ENCODE data around the gene RNU6-1.

The RNU6-1 gene

DNA sequence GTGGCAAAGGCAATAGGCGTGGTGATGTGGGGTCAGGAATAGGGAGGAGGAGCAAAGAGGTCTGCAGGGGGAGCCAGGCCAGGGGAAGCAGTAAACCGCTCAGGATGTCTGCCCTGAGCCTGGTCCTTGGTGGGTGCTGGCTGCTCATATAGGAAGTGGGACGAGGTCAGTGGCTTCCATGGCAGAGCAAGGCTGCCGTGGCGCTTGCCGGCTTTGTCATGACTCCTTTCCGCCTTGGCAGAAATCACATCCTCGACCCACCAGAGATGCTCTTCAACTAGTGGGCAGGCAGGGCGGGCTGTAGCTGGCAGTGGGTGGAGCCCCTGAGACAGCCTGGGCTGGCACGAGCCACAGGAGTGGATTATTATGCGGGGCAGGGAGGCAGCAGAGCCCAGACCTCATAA, 27.6 kb downstream of the RNU6-1 start:
- H3K27me3 Mint-ChIP-seq (ENCODE audit: low read depth, poor library complexity): peaks cover 50% of the 10 kb centered on the region
- DNase-seq: no peak

GRCh38 chr15:67809866-67810265, 30.0 kb downstream of the RNU6-1 start:
- H3K4me1 Mint-ChIP-seq: peaks cover 50% of the 10 kb centered on the region
- H3K36me3 Mint-ChIP-seq (ENCODE audit: low read depth): peaks cover 18% of the 10 kb centered on the region
- DNase-seq: peak; percentile 29
- no peak for TF ChIP-seq CTCF (IDR thresholded peaks at IDR 0.05)
- peaks cover 32% of the 10 kb centered on the region for H3K27me3 Mint-ChIP-seq (ENCODE audit: low read depth, poor library complexity)
- no peak overlapping the region for H3K27ac Mint-ChIP-seq
- H3K4me3 Mint-ChIP-seq: no peak overlapping the region
- H3K9me3 Mint-ChIP-seq: no peaks in the 10 kb centered on the region

More for the DNA sequence above, 27.6 kb downstream of the RNU6-1 start:
- H3K4me3 Mint-ChIP-seq: no peak overlapping the region
- peaks cover 20% of the 10 kb centered on the region for H3K9me3 Mint-ChIP-seq
- peaks cover 35% of the 10 kb centered on the region for H3K4me1 Mint-ChIP-seq
- H3K36me3 Mint-ChIP-seq (ENCODE audit: low read depth): peaks cover 35% of the 10 kb centered on the region
- no peak overlapping the region for H3K27ac Mint-ChIP-seq
- no peak for TF ChIP-seq CTCF (IDR thresholded peaks at IDR 0.05)

DNA sequence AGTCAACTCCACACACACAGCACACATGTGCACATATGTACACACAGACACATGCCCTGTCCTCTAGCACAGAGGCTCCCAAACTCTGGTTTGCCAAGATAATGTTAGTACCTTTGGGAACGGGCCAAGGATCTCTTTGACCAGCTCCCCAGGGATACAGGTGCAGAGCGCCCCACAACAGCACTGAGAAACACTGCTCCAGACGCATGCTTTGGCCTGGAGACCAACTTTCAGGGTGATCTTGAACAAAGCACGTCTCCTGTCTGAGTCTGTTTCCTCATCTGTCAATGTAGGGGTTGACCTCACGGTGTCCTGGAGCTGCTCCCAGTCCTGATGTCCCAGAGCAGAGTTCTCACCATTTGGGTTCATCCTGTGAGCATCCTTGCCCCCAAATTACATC, 30.4 kb downstream of the RNU6-1 start:
- no peak for DNase-seq
- peaks cover 18% of the 10 kb centered on the region for H3K36me3 Mint-ChIP-seq (ENCODE audit: low read depth)
- no peak for TF ChIP-seq CTCF (IDR thresholded peaks at IDR 0.05)
- peaks cover 54% of the 10 kb centered on the region for H3K4me1 Mint-ChIP-seq
- H3K27ac Mint-ChIP-seq: no peak overlapping the region
- no peak overlapping the region for H3K4me3 Mint-ChIP-seq
- H3K9me3 Mint-ChIP-seq: no peaks in the 10 kb centered on the region
- H3K27me3 Mint-ChIP-seq (ENCODE audit: low read depth, poor library complexity): peaks cover 32% of the 10 kb centered on the region

- peaks cover 60% of the 10 kb centered on the region for H3K4me1 Mint-ChIP-seq
- no peak overlapping the region for H3K27ac Mint-ChIP-seq
- DNase-seq: no peak
- H3K9me3 Mint-ChIP-seq: no peaks in the 10 kb centered on the region
- peaks cover 32% of the 10 kb centered on the region for H3K27me3 Mint-ChIP-seq (ENCODE audit: low read depth, poor library complexity)
- no peak overlapping the region for H3K4me3 Mint-ChIP-seq
- no peak for TF ChIP-seq CTCF (IDR thresholded peaks at IDR 0.05)
- peaks cover 18% of the 10 kb centered on the region for H3K36me3 Mint-ChIP-seq (ENCODE audit: low read depth)
Measured at GRCh38 chr15:67808821-67809220, 31.0 kb downstream of the RNU6-1 start.

DNA sequence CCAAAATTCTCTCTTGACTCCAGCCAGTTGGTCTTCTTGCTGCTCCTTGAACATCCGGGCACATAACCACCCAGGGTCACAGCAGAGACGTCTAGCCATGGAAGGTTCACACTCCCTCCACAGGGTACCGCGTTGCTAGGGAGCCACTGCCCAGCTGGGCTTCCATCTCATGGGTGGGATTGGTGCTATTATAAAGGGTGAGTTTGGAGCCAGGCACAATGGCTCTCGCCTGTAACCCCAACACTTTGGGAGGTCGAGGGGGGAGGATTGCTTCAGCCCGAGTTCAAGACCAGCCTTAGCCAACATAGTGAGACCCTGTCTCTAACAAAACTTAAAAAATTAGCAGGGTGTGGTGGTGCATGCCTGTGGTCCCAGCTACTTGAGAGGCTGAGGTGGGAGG, 32.0 kb downstream of the RNU6-1 start:
- Mint-ChIP-seq H3K4me1 (peaks cover 63% of the 10 kb centered on the region), H3K27ac (no peak overlapping the region), H3K4me3 (no peak overlapping the region), H3K36me3 (ENCODE audit: low read depth) (peaks cover 18% of the 10 kb centered on the region), H3K27me3 (ENCODE audit: low read depth, poor library complexity) (peaks cover 28% of the 10 kb centered on the region), H3K9me3 (no peaks in the 10 kb centered on the region)
- DNase-seq: no peak
- no peak for TF ChIP-seq CTCF (IDR thresholded peaks at IDR 0.05)

DNA sequence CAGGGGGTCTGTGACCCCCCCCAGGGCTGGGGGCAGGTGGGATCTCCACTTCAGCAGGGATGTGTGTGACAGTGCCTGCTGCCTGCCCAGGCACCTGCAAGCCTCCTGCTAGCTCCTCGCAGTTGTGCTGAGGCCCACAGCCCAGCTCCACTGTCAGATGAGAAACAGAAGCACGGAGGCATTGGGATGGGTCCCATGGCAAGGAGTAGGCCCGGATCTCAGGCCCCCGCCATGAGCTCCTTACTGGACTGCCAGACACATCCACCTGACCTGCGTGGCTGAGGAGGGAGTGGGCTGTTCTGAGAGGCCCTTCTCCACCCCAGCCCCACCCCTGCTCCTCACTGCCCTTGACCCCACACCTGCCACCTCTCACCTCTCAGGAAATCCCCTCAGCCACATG, 32.7 kb downstream of the RNU6-1 start:
- peaks cover 61% of the 10 kb centered on the region for H3K4me1 Mint-ChIP-seq
- no peak overlapping the region for H3K27ac Mint-ChIP-seq
- no peaks in the 10 kb centered on the region for H3K9me3 Mint-ChIP-seq
- peaks cover 18% of the 10 kb centered on the region for H3K36me3 Mint-ChIP-seq (ENCODE audit: low read depth)
- peaks cover 26% of the 10 kb centered on the region for H3K27me3 Mint-ChIP-seq (ENCODE audit: low read depth, poor library complexity)
- TF ChIP-seq CTCF (IDR thresholded peaks at IDR 0.05): no peak
- no peak overlapping the region for H3K4me3 Mint-ChIP-seq
- DNase-seq: no peak
